Measurements from ENCODE around the gene PI4KA. TPM values are rescaled to one million over a fixed set of nuclear protein-coding genes. Genes with fewer than 3 reads are reported as not detected.
"Not testable (repeated sequence)": the region's sequence is repeated elsewhere in the genome, so short reads cannot be mapped to it uniquely, and the experiment has no call there.

PI4KA gene
- total RNA-seq, 1 experiment from 2014 or later = 12.6 TPM

- no peak for DNase-seq (ENCODE audit: low spot score)
Measured at GRCh38 chr22:20847318-20847822, 11.2 kb downstream of the PI4KA start.

GRCh38 chr22:20844055-20845037 lies 14.3 kb downstream of the PI4KA start:
- DNase-seq (ENCODE audit: low spot score) = no peak

- DNase-seq (ENCODE audit: low spot score) = no peak
Measured at GRCh38 chr22:20843501-20843900, 15.1 kb downstream of the PI4KA start.

GRCh38 chr22:20840646-20841371 lies 17.8 kb downstream of the PI4KA start:
- DNase-seq (ENCODE audit: low spot score) = no peak

GRCh38 chr22:20839837-20840645 lies 18.6 kb downstream of the PI4KA start:
- DNase-seq (ENCODE audit: low spot score) = no peak

GRCh38 chr22:20839354-20839753 lies 19.3 kb downstream of the PI4KA start:
- DNase-seq (ENCODE audit: low spot score) = not testable (repeated sequence)

GRCh38 chr22:20836987-20837823 lies 21.4 kb downstream of the PI4KA start:
- no peak for DNase-seq (ENCODE audit: low spot score)

GRCh38 chr22:20834725-20835124 lies 23.9 kb downstream of the PI4KA start:
- DNase-seq (ENCODE audit: low spot score) = no peak

- no peak for DNase-seq (ENCODE audit: low spot score)
Measured at GRCh38 chr22:20834206-20834605, 24.4 kb downstream of the PI4KA start.

GRCh38 chr22:20833225-20833665 lies 25.4 kb downstream of the PI4KA start:
- DNase-seq (ENCODE audit: low spot score) = no peak

GRCh38 chr22:20829491-20830134 lies 29.0 kb downstream of the PI4KA start:
- DNase-seq (ENCODE audit: low spot score) = no peak

- DNase-seq (ENCODE audit: low spot score) = not testable (repeated sequence)
Measured at GRCh38 chr22:20826373-20827152, 32.0 kb downstream of the PI4KA start.

GRCh38 chr22:20825624-20826023 lies 33.0 kb downstream of the PI4KA start:
- DNase-seq (ENCODE audit: low spot score) = no peak

GRCh38 chr22:20825216-20825615 lies 33.4 kb downstream of the PI4KA start:
- DNase-seq (ENCODE audit: low spot score) = not testable (repeated sequence)

- DNase-seq (ENCODE audit: low spot score) = no peak
Measured at GRCh38 chr22:20823264-20823663, 35.3 kb downstream of the PI4KA start.

- DNase-seq (ENCODE audit: low spot score) = no peak
Measured at GRCh38 chr22:20822240-20822639, 36.4 kb downstream of the PI4KA start.

- not testable (repeated sequence) for DNase-seq (ENCODE audit: low spot score)
Measured at GRCh38 chr22:20821717-20822239, 36.8 kb downstream of the PI4KA start.

- no peak for DNase-seq (ENCODE audit: low spot score)
Measured at GRCh38 chr22:20819471-20819870, 39.1 kb downstream of the PI4KA start.

- DNase-seq (ENCODE audit: low spot score) = no peak
Measured at GRCh38 chr22:20818471-20818870, 40.1 kb downstream of the PI4KA start.
